ENCODE data around the gene CES5A. TPM values are rescaled to one million over a fixed set of nuclear protein-coding genes. Genes with fewer than 3 reads are reported as not detected.

Gene CES5A
- total and polyA plus RNA-seq, 2 of the 8 experiments (the other 6 are each of a cell fraction or from before 2014, with no cell fraction given), result not detected

DNA sequence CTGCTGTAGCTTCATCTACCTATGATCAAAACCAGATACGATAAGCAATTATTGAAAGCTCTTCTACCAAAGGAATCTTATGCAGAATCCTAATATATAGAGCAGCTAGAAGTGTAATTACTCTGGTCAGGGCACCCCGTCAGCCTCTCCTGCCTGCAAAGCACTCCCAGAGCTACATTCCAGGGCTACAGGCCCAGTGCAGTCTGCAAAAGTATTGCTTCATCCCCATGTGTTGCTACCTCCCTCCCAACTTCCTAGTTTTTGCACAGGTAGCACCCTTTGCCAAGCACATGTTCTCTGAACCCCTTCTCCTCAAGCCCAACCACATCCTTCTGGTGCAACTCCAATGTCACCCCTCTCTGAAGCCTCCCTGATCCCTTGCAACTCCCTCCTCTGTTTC, 7.0 kb downstream of the CES5A start:
- no peak overlapping the region for H2BK15ac ChIP-seq (ENCODE audit: low read length)
- TF ChIP-seq SIRT6 (IDR thresholded peaks at IDR 0.05; ENCODE audit: low read length) (no peak), KDM1A (IDR thresholded peaks at IDR 0.05; ENCODE audit: borderline replicate concordance, low read length) (no peak), RBBP5 (IDR thresholded peaks at IDR 0.05; ENCODE audit: borderline replicate concordance, low read depth, low read length) (no peak), HDAC6 (IDR thresholded peaks at IDR 0.05; ENCODE audit: low read depth, low read length) (no peak)
- no peak overlapping the region for H3K14ac ChIP-seq (ENCODE audit: insufficient read length)
- H2AFZ ChIP-seq (ENCODE audit: low read length), result no peak overlapping the region
- H3K9me3 ChIP-seq (ENCODE audit: insufficient read depth in 2 of 2, low read depth in 1 of 2, low read length in 1 of 2), result no peaks in the 10 kb centered on the region
- H2BK20ac ChIP-seq (ENCODE audit: low read length), result no peak overlapping the region
- POLR2A ChIA-PET (ENCODE audit: partially characterized antibody), result no interaction called here
- no peak overlapping the region for H2BK120ac ChIP-seq (replicated peaks; ENCODE audit: low read depth, low read length)
- no peaks in the 10 kb centered on the region for H3K4me1 ChIP-seq (replicated peaks in 1 of 4; ENCODE audit: control insufficient read depth in 3 of 4, insufficient read depth in 4 of 4, low read length in 3 of 4)
- no peak overlapping the region for H4K91ac ChIP-seq (replicated peaks; ENCODE audit: insufficient read length, low read length)
- no peaks in the 10 kb centered on the region for H4K20me1 ChIP-seq (replicated peaks in 1 of 2; ENCODE audit: control insufficient read depth in 1 of 2, insufficient read depth in 2 of 2, low read length in 2 of 2)
- no peaks in the 10 kb centered on the region for H3K79me2 ChIP-seq (ENCODE audit: control insufficient read depth in 1 of 2, insufficient read depth in 2 of 2, low read length in 2 of 2)
- 91% methylated on average over 2 of the region's 2 CpGs; no CpG with 5 or more reads in 1 of the 2 experiments for WGBS, 2 experiments (ENCODE audit: extremely low coverage in 1 of 2, insufficient coverage in 1 of 2, insufficient read length in 1 of 2, insufficient replicate concordance in 2 of 2, low coverage in 1 of 2, low lambda C conversion rate in 2 of 2, missing lambda C conversion rate in 1 of 2)
- CTCF ChIA-PET (ENCODE audit: partially characterized antibody), result interaction anchor here (1.3 kb wide), 2 partner anchors 26 to 403 kb away, joined by 3 to 4 read pairs; no protein-coding TSS in a partner anchor
- FAIRE-seq, result no peak
- no peak overlapping the region for H3K18ac ChIP-seq (ENCODE audit: extremely low read depth, low read length)
- H3K23ac ChIP-seq (ENCODE audit: insufficient read length), result no peak overlapping the region
- no peak overlapping the region for H3K4me2 ChIP-seq (ENCODE audit: insufficient read depth in 1 of 2, low read depth in 2 of 2, low read length in 2 of 2)
- no peak overlapping the region for H4K5ac ChIP-seq (ENCODE audit: insufficient read length, low read depth, low read length)
- H2AK5ac ChIP-seq (ENCODE audit: low read depth, low read length), result no peak overlapping the region
- no peak for DNase-seq (ENCODE audit: low read depth in 1 of 2, low spot score in 2 of 2)
- no peak overlapping the region for H3K4ac ChIP-seq (replicated peaks; ENCODE audit: insufficient read length, low read depth, low read length)
- H2BK5ac ChIP-seq (ENCODE audit: low read depth, low read length), result no peak overlapping the region
- H4K8ac ChIP-seq (ENCODE audit: extremely low read depth, insufficient read depth, low read length), result no peak overlapping the region
- H3K9ac ChIP-seq (replicated peaks in 1 of 4; ENCODE audit: extremely low read depth in 1 of 4, low read depth in 3 of 4, low read length in 3 of 4), result no peak overlapping the region
- H3K23me2 ChIP-seq (ENCODE audit: low read depth, low read length), result no peaks in the 10 kb centered on the region
- no peaks in the 10 kb centered on the region for H3K36me3 ChIP-seq (ENCODE audit: control insufficient read depth in 2 of 4, insufficient read depth in 4 of 4, low read length in 3 of 4)
- no peaks in the 10 kb centered on the region for H3K27me3 ChIP-seq (replicated peaks in 1 of 4; ENCODE audit: control insufficient read depth in 3 of 4, extremely low read depth in 1 of 4, insufficient read depth in 3 of 4, low read length in 3 of 4)
- H3K27ac ChIP-seq (ENCODE audit: low read depth, low read length), result no peak overlapping the region
- H3K4me3 ChIP-seq (ENCODE audit: extremely low read depth in 1 of 4, insufficient read depth in 2 of 4, low read depth in 3 of 4, low read length in 4 of 4), result no peak overlapping the region
- no peak overlapping the region for H2BK12ac ChIP-seq (ENCODE audit: low read depth, low read length)
- no peaks in the 10 kb centered on the region for H3K79me1 ChIP-seq (ENCODE audit: low read depth, low read length)
- H3K56ac ChIP-seq (replicated peaks; ENCODE audit: insufficient read length, low read depth, low read length), result no peak overlapping the region

All from H1 (cell line).